ENCODE results near the gene SCN2B. TPM values are rescaled to one million over a fixed set of nuclear protein-coding genes. Genes with fewer than 3 reads are reported as not detected.

The SCN2B gene
- total and polyA plus RNA-seq, 9 donors, result 2.1 to 5.4 (median 4.2) TPM

- Histone ChIP-seq H3K9me3 (replicated peaks; ENCODE audit: control insufficient read depth, low read depth, low read length) (no peaks in the 10 kb centered on the region), H3K4me3 (ENCODE audit: low read length) (no peak overlapping the region), H3K36me3 (ENCODE audit: control insufficient read depth, insufficient read depth, low read length) (no peaks in the 10 kb centered on the region), H3K4me1 (ENCODE audit: control insufficient read depth, insufficient read depth, low read length) (peaks cover 3% of the 10 kb centered on the region), H3K27ac (ENCODE audit: low read length) (no peak overlapping the region), H3K27me3 (ENCODE audit: control insufficient read depth, insufficient read depth, low read length) (no peaks in the 10 kb centered on the region)
- DNase-seq, result no peak
- WGBS (ENCODE audit: insufficient coverage), result 70% methylated on average over 5 of the region's 7 CpGs
Measured at GRCh38 chr11:118126082-118126838, 50.2 kb downstream of the SCN2B start.

DNA sequence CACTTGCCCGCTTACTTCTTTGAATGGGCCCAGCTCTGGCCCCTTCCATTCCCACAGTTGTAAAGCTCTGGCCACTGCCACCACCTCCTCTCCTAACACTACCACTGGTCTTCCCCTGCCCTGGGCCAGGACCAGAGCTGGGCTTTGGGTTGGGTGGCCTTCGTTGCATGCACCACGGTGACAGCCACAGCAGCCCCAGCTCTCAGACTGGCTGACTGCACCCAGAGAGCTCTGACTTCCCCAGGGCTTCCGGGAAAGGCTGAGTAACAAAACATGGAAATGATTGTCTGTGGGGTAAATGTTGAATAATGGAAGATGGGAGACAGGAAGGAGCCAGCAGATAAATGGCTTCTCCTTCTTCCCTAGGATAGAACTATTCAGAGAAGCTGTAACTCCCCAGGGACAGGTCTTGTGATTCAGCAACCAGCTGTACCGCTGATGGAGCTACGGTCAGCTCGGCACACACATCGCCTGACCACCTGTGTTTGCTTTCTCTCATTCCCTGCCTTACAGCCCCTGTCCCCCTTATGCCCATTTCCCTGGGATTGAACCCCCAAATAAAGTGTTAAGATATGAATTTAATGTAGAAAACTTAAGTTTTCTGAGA, 51.4 kb downstream of the SCN2B start:
- H3K4me1 ChIP-seq (ENCODE audit: control insufficient read depth, insufficient read depth, low read length), result peaks cover 3% of the 10 kb centered on the region
- 69% methylated on average over 3 of the region's 8 CpGs for WGBS (ENCODE audit: insufficient coverage)

DNA sequence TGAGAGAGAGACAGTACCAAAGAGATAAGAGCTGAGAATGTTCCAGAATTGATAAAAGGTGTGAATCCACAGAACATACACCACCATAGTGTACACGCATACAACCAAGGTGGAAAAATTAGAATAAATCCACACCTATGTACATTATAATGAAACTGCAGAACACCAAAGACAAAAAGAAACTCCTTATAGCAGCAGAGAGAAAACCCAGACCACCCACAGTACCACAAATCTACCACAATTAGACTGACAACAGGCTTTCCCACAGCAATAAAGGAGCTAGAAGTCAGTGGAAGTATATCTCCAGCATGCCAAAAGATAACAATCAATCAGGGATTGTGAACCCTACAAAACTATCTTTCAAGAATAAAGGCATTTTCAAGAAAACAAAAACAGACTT, 55.6 kb downstream of the SCN2B start:
- H3K27me3 ChIP-seq (ENCODE audit: control insufficient read depth, insufficient read depth, low read length), result peaks cover 5% of the 10 kb centered on the region
- DNase-seq, result no peak
- no peak overlapping the region for H3K27ac ChIP-seq (ENCODE audit: low read length)
- no CpG with 5 or more reads among the region's 1 CpG for WGBS (ENCODE audit: insufficient coverage)
- no peaks in the 10 kb centered on the region for H3K4me1 ChIP-seq (ENCODE audit: control insufficient read depth, insufficient read depth, low read length)
- H3K4me3 ChIP-seq (ENCODE audit: low read length), result no peak overlapping the region
- no peaks in the 10 kb centered on the region for H3K9me3 ChIP-seq (replicated peaks; ENCODE audit: control insufficient read depth, low read depth, low read length)
- no peaks in the 10 kb centered on the region for H3K36me3 ChIP-seq (ENCODE audit: control insufficient read depth, insufficient read depth, low read length)

More for the DNA sequence above, 51.4 kb downstream of the SCN2B start:
- H3K4me3 ChIP-seq (ENCODE audit: low read length), result no peak overlapping the region
- no peaks in the 10 kb centered on the region for H3K36me3 ChIP-seq (ENCODE audit: control insufficient read depth, insufficient read depth, low read length)
- no peaks in the 10 kb centered on the region for H3K27me3 ChIP-seq (ENCODE audit: control insufficient read depth, insufficient read depth, low read length)
- H3K9me3 ChIP-seq (replicated peaks; ENCODE audit: control insufficient read depth, low read depth, low read length), result no peaks in the 10 kb centered on the region
- peak; percentile 44 for DNase-seq
- H3K27ac ChIP-seq (ENCODE audit: low read length), result no peak overlapping the region

- H3K4me1 ChIP-seq (ENCODE audit: control insufficient read depth, insufficient read depth, low read length), result no peaks in the 10 kb centered on the region
- WGBS (ENCODE audit: insufficient coverage), result 63% methylated on average over 4 of the region's 9 CpGs
- no peak for DNase-seq
- no peak overlapping the region for H3K27ac ChIP-seq (ENCODE audit: low read length)
- no peaks in the 10 kb centered on the region for H3K9me3 ChIP-seq (replicated peaks; ENCODE audit: control insufficient read depth, low read depth, low read length)
- H3K36me3 ChIP-seq (ENCODE audit: control insufficient read depth, insufficient read depth, low read length), result no peaks in the 10 kb centered on the region
- peaks cover 5% of the 10 kb centered on the region for H3K27me3 ChIP-seq (ENCODE audit: control insufficient read depth, insufficient read depth, low read length)
- H3K4me3 ChIP-seq (ENCODE audit: low read length), result no peak overlapping the region
Measured at GRCh38 chr11:118117790-118118601, 58.4 kb downstream of the SCN2B start.

GRCh38 chr11:118115048-118115447, 61.4 kb downstream of the SCN2B start:
- DNase-seq, result no peak
- WGBS (ENCODE audit: insufficient coverage), result 81% methylated on average over 6 of the region's 7 CpGs

DNA sequence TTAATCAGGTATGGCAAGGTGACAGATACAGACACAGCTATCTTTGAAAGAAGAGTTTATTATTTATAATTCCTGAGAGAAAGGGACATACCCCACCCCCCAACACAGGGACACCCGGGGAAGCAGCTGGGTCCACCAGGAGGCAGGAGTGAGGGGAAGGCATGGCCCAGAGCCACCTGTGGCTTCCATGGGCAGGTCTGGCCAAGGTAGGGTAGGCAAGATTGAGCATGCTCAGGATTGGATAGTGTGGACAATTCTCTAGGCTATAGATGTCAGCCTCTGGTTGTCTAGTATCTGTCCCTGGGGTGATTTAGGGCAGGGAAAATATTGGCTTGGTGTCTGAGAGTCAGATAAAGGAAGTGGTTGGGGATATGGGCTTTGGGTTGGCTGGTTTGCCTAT, 62.2 kb downstream of the SCN2B start:
- H3K4me3 ChIP-seq (ENCODE audit: low read length), result no peak overlapping the region
- WGBS (ENCODE audit: insufficient coverage), result no CpG with 5 or more reads among the region's 1 CpG
- DNase-seq, result no peak
- H3K4me1 ChIP-seq (ENCODE audit: control insufficient read depth, insufficient read depth, low read length), result no peaks in the 10 kb centered on the region
- H3K36me3 ChIP-seq (ENCODE audit: control insufficient read depth, insufficient read depth, low read length), result no peaks in the 10 kb centered on the region
- H3K9me3 ChIP-seq (replicated peaks; ENCODE audit: control insufficient read depth, low read depth, low read length), result no peaks in the 10 kb centered on the region
- no peak overlapping the region for H3K27ac ChIP-seq (ENCODE audit: low read length)
- H3K27me3 ChIP-seq (ENCODE audit: control insufficient read depth, insufficient read depth, low read length), result peaks cover 7% of the 10 kb centered on the region

More at GRCh38 chr11:118115048-118115447, 61.4 kb downstream of the SCN2B start:
- no peaks in the 10 kb centered on the region for H3K36me3 ChIP-seq (ENCODE audit: control insufficient read depth, insufficient read depth, low read length)
- H3K4me3 ChIP-seq (ENCODE audit: low read length), result no peak overlapping the region
- peaks cover 5% of the 10 kb centered on the region for H3K27me3 ChIP-seq (ENCODE audit: control insufficient read depth, insufficient read depth, low read length)
- H3K9me3 ChIP-seq (replicated peaks; ENCODE audit: control insufficient read depth, low read depth, low read length), result no peaks in the 10 kb centered on the region
- H3K27ac ChIP-seq (ENCODE audit: low read length), result no peak overlapping the region
- no peaks in the 10 kb centered on the region for H3K4me1 ChIP-seq (ENCODE audit: control insufficient read depth, insufficient read depth, low read length)

DNA sequence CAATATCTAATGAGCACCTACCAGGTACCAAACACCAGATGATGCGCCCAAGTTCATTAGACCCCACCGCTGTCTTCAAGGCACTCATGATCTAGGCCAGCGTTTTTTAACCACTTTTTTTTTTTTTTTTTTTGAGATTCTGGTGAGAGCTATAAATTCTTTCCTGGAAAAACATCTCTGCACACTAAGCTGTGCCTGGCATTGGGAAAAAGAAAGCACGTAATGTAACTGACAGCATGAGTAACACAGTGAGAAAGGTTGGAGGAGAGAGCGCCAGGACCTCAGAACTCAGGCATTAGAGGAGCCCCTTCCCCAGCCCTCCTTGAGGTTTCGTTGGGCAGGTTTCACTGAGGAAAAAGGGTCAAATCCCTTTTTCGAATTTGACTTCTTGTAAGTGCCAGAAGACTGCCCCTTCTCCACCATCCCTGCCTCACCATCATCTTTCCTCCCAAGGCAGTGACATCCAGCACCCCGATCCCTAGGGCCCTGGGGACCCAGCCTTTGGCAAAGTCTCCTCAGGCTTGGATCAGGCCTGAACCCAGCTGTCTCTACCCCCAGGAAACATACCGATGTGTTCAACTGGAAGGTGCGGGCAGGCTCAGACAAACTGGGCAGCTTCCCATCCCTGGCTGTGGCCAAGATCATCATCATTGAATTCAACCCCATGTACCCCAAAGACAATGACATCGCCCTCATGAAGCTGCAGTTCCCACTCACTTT, 63.6 kb downstream of the SCN2B start:
- Histone ChIP-seq H3K4me1 (ENCODE audit: control insufficient read depth, insufficient read depth, low read length) (no peaks in the 10 kb centered on the region), H3K36me3 (ENCODE audit: control insufficient read depth, insufficient read depth, low read length) (no peaks in the 10 kb centered on the region), H3K27me3 (ENCODE audit: control insufficient read depth, insufficient read depth, low read length) (peaks cover 7% of the 10 kb centered on the region), H3K9me3 (replicated peaks; ENCODE audit: control insufficient read depth, low read depth, low read length) (no peaks in the 10 kb centered on the region), H3K27ac (ENCODE audit: low read length) (no peak overlapping the region), H3K4me3 (ENCODE audit: low read length) (no peak overlapping the region)
- DNase-seq, result no peak
- 77% methylated on average over 4 of the region's 11 CpGs for WGBS (ENCODE audit: insufficient coverage)

Other genes with a start within 250 kb of the SCN2B start
- 0.09 TPM for gene TMPRSS13, start 247.2 kb downstream of the SCN2B start, total RNA-seq
- 1 to 10 TPM in 1 of 8 donors, under 1 TPM in 7; 0.05 to 1.1 (median 0.11) TPM for gene TMPRSS13, start 247.2 kb downstream of the SCN2B start, polyA plus RNA-seq (ENCODE audit: insufficient read depth in 1 of 8, insufficient read length in 8 of 8, low replicate concordance in 1 of 8)
- gene IL10RA, start 190.2 kb downstream of the SCN2B start, total RNA-seq, result 4.8 TPM
- 1 to 10 TPM; 2.9 to 7.8 (median 4.2) TPM for gene IL10RA, start 190.2 kb downstream of the SCN2B start, polyA plus RNA-seq (ENCODE audit: insufficient read depth in 1 of 8, insufficient read length in 8 of 8, low replicate concordance in 1 of 8)
- not detected for gene TMPRSS4, start 99.6 kb downstream of the SCN2B start, total RNA-seq
- gene TMPRSS4, start 99.6 kb downstream of the SCN2B start, polyA plus RNA-seq (ENCODE audit: insufficient read depth in 1 of 8, insufficient read length in 8 of 8, low replicate concordance in 1 of 8), result 1 to 10 TPM in 2 of 8 donors, under 1 TPM in 6; 0.07 to 5.2 (median 0.25) TPM
- under 0.01 TPM for gene SMIM35, start 89.7 kb downstream of the SCN2B start, total RNA-seq
- under 1 TPM; 0.04 to 0.47 (median 0.11) TPM for gene SMIM35, start 89.7 kb downstream of the SCN2B start, polyA plus RNA-seq (ENCODE audit: insufficient read depth in 1 of 8, insufficient read length in 8 of 8, low replicate concordance in 1 of 8)
- gene SCN4B, start 23.8 kb downstream of the SCN2B start, total RNA-seq, result 2.4 TPM
- gene SCN4B, start 23.8 kb downstream of the SCN2B start, polyA plus RNA-seq (ENCODE audit: insufficient read depth in 1 of 8, insufficient read length in 8 of 8, low replicate concordance in 1 of 8), result 1 to 10 TPM; 2.8 to 5.1 (median 4.1) TPM
- 2.5 TPM for gene JAML, start 48.4 kb upstream of the SCN2B start, total RNA-seq
- 1 to 10 TPM; 1.2 to 5.3 (median 2.2) TPM for gene JAML, start 48.4 kb upstream of the SCN2B start, polyA plus RNA-seq (ENCODE audit: insufficient read depth in 1 of 8, insufficient read length in 8 of 8, low replicate concordance in 1 of 8)
- gene MPZL3, start 75.7 kb upstream of the SCN2B start, total RNA-seq, result 0.53 TPM
- 1 to 10 TPM in 2 of 8 donors, under 1 TPM in 6; 0.41 to 1.7 (median 0.77) TPM for gene MPZL3, start 75.7 kb upstream of the SCN2B start, polyA plus RNA-seq (ENCODE audit: insufficient read depth in 1 of 8, insufficient read length in 8 of 8, low replicate concordance in 1 of 8)
- 0.40 TPM for gene MPZL2, start 87.7 kb upstream of the SCN2B start, total RNA-seq
- 1 to 10 TPM in 3 of 8 donors, under 1 TPM in 5; 0.54 to 6.9 (median 0.93) TPM for gene MPZL2, start 87.7 kb upstream of the SCN2B start, polyA plus RNA-seq (ENCODE audit: insufficient read depth in 1 of 8, insufficient read length in 8 of 8, low replicate concordance in 1 of 8)
- 0.13 TPM for gene CD3E, start 128.1 kb upstream of the SCN2B start, total RNA-seq
- under 1 TPM; 0.25 to 0.64 (median 0.35) TPM for gene CD3E, start 128.1 kb upstream of the SCN2B start, polyA plus RNA-seq (ENCODE audit: insufficient read depth in 1 of 8, insufficient read length in 8 of 8, low replicate concordance in 1 of 8)
- gene CD3D, start 166.1 kb upstream of the SCN2B start, total RNA-seq, result 0.18 TPM
- gene CD3D, start 166.1 kb upstream of the SCN2B start, polyA plus RNA-seq (ENCODE audit: insufficient read depth in 1 of 8, insufficient read length in 8 of 8, low replicate concordance in 1 of 8), result under 1 TPM in 4 of 8 donors, not detected in 4; 0.29 to 0.74 (median 0.41) TPM
- 0.13 TPM for gene CD3G, start 167.7 kb upstream of the SCN2B start, total RNA-seq
- under 1 TPM in 7 of 8 donors, not detected in 1; 0.04 to 0.37 (median 0.13) TPM for gene CD3G, start 167.7 kb upstream of the SCN2B start, polyA plus RNA-seq (ENCODE audit: insufficient read depth in 1 of 8, insufficient read length in 8 of 8, low replicate concordance in 1 of 8)
- 27.3 TPM for gene UBE4A, start 183.0 kb upstream of the SCN2B start, total RNA-seq
- 10 to 100 TPM; 15.5 to 23.6 (median 18.3) TPM for gene UBE4A, start 183.0 kb upstream of the SCN2B start, polyA plus RNA-seq (ENCODE audit: insufficient read depth in 1 of 8, insufficient read length in 8 of 8, low replicate concordance in 1 of 8)
- 256 TPM for gene ATP5MG, start 225.0 kb upstream of the SCN2B start, total RNA-seq
- gene ATP5MG, start 225.0 kb upstream of the SCN2B start, polyA plus RNA-seq (ENCODE audit: insufficient read depth in 1 of 8, insufficient read length in 8 of 8, low replicate concordance in 1 of 8), result 100 to 1,000 TPM; 384 to 442 (median 421) TPM

All from muscle of leg (tissue), 11 donors.